Ishikawa (cell line): ENCODE results near the gene PARD3.

Experiments used
- EP300 ChIP-seq: IDR thresholded peaks from 2 replicates; pipeline ENCODE4 v1.6.1; 2012; ENCODE audit warnings: borderline replicate concordance
- FOXM1 ChIP-seq: IDR thresholded peaks from 2 replicates; pipeline ENCODE4 v1.6.1; 2012; ENCODE audit warnings: low read depth, borderline replicate concordance
- MAX ChIP-seq: IDR thresholded peaks from 2 replicates; pipeline ENCODE4 v1.6.1; 2012
- REST ChIP-seq: IDR thresholded peaks from 2 replicates; pipeline ENCODE4 v1.6.1; 2012; ENCODE audit warnings: low read depth, mild to moderate bottlenecking
- TAF1 ChIP-seq: IDR thresholded peaks from 2 replicates; pipeline ENCODE4 v1.6.1; 2012; ENCODE audit warnings: low read depth, mild to moderate bottlenecking
- TEAD4 ChIP-seq: IDR thresholded peaks from 2 replicates; pipeline ENCODE4 v1.6.1; 2012
- YY1 ChIP-seq: IDR thresholded peaks from 2 replicates; pipeline ENCODE4 v1.6.1; 2012; ENCODE audit warnings: low read depth
- TF ChIP-seq, protein P1 (sequence below): IDR thresholded peaks from 2 replicates; pipeline ENCODE4 v1.6.1; 2012

GRCh38 chr10:34469446-34469845, 345.6 kb downstream of the PARD3 start:
- TF ChIP-seq REST = no peak
- TF ChIP-seq EP300 = no peak
- no peak for TF ChIP-seq TEAD4
- TF ChIP-seq, protein P1, sequence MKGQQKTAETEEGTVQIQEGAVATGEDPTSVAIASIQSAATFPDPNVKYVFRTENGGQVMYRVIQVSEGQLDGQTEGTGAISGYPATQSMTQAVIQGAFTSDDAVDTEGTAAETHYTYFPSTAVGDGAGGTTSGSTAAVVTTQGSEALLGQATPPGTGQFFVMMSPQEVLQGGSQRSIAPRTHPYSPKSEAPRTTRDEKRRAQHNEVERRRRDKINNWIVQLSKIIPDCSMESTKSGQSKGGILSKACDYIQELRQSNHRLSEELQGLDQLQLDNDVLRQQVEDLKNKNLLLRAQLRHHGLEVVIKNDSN = no peak
- TF ChIP-seq FOXM1 = no peak
- no peak for TF ChIP-seq YY1
- no peak for TF ChIP-seq TAF1
- TF ChIP-seq MAX = no peak
